Thoracic aorta (tissue), 2 donors: ENCODE measurements around the gene MRGPRF. TPM values are rescaled to one million over a fixed set of nuclear protein-coding genes. Genes with fewer than 3 reads are reported as not detected.

Experiments used
- ATAC-seq: fragments of 150-250 bp; one replicate; pipeline ENCODE4 v1.8.0; 2017; ENCODE audit warnings: low read depth; ENCODE audit not compliant: insufficient number of reproducible peaks, low FRiP score
- DNase-seq: peaks from one replicate; pipeline ENCODE4 v3.0.0-alpha.2; 2020; ENCODE audit warnings: low spot score
- H3K27ac ChIP-seq, 2 donors: fragments of 200-600 bp; sonication (generic); 1 replicate in 1 of 2; 2 replicates in 1 of 2; pipeline ENCODE4 v1.5.1; 2016; ENCODE audit warnings: mild to moderate bottlenecking in 2 of 2, moderate library complexity in 2 of 2
- H3K27me3 ChIP-seq: fragments of 200-600 bp; sonication (generic); replicated peaks from 2 replicates; pipeline ENCODE4 v1.6.0; 2016; ENCODE audit warnings: mild to moderate bottlenecking; ENCODE audit not compliant: insufficient read depth
- H3K36me3 ChIP-seq: fragments of 200-600 bp; sonication (generic); one replicate; pipeline ENCODE4 v1.5.1; 2016
- H3K4me1 ChIP-seq, 2 donors: fragments of 200-600 bp; sonication (generic); 1 replicate in 1 of 2; 2 replicates in 1 of 2; pipeline versions ENCODE4 v1.5.1 to v1.6.0; 2016; ENCODE audit warnings: low read depth in 2 of 2, mild to moderate bottlenecking in 1 of 2; ENCODE audit not compliant: control insufficient read depth in 1 of 2
- H3K4me3 ChIP-seq: fragments of 200-600 bp; sonication (generic); 2 replicates; pipeline ENCODE4 v1.5.1; 2016; ENCODE audit warnings: mild to moderate bottlenecking
- H3K9me3 ChIP-seq: fragments of 200-600 bp; sonication (generic); 2 replicates; pipeline ENCODE4 v1.5.1; 2016
- CTCF ChIP-seq: fragments of 200-600 bp; sonication (generic); IDR thresholded peaks from one replicate; pipeline ENCODE4 v1.5.1; 2019; ENCODE audit warnings: antibody characterized with exemption
- total RNA-seq, 2 donors: library from RNA; depleted of rRNA; stranded (reverse); fragments of >200 nt; gene quantifications; one replicate each; pipeline versions ENCODE4 v1.1.0 to v1.2.3, GENCODE V29; 2016

The MRGPRF gene
- total RNA-seq, 2 donors from 2014 or later = 67.5 to 171 TPM

DNA sequence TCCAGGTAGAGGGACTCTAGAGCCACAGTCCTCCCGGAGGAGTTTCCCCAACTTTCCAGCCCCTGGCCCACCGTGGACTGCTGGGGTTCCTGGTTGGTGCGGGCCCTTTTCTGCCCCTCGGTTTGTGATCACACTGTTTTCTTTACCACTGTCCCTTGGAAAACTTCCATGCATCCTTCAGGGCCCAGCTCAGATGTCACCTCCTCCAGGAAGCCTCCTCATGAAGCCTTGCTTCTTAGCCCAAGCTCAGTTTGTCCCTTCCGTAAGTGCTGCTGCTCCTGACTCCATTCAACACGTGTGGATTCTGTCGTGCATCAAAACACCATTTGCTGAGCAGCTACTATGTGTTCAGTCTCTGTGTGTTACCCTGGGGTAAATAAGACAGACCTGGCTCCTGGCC, 19.8 kb upstream of the MRGPRF start:
- Histone ChIP-seq H3K4me1 (peaks cover 11 to 19% of the 10 kb centered on the region in 2 donors), H3K36me3 (no peaks in the 10 kb centered on the region), H3K27ac (no peak overlapping the region), H3K27me3 (no peaks in the 10 kb centered on the region), H3K4me3 (no peak overlapping the region), H3K9me3 (no peaks in the 10 kb centered on the region)
- ATAC-seq (no peak), DNase-seq (no peak)
- TF ChIP-seq CTCF = no peak

DNA sequence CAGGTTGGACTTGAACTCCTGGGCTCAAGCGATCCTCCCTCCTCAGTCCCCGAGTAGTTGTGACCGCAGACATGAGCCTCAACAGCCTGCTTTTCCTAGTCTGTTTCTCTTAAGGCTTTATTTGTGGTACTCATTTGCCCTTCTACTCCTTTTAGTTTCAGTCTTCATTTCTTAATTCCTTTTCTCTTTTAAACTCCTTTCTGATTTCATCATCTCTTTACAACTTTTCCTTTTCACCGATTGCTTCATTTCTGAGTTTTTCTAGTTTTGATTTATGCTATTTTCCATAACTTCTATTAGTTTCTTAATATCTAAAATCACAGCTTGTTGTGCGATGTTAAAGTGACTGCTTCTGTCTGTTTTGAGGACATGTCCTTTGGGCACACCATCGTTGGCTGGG, 17.3 kb upstream of the MRGPRF start:
- H3K36me3 ChIP-seq = no peaks in the 10 kb centered on the region
- ATAC-seq = no peak
- no peak for DNase-seq
- H3K27me3 ChIP-seq = no peaks in the 10 kb centered on the region
- H3K4me3 ChIP-seq = no peak overlapping the region
- H3K27ac ChIP-seq = no peak overlapping the region
- no peak for TF ChIP-seq CTCF
- no peaks in the 10 kb centered on the region for H3K9me3 ChIP-seq
- peaks cover 2 to 4% of the 10 kb centered on the region in 2 donors for H3K4me1 ChIP-seq

GRCh38 chr11:69027704-69028372, 14.8 kb upstream of the MRGPRF start:
- no peak for TF ChIP-seq CTCF
- H3K4me3 ChIP-seq = no peak overlapping the region
- H3K36me3 ChIP-seq = no peaks in the 10 kb centered on the region
- no peak for ATAC-seq
- no peaks in the 10 kb centered on the region for H3K4me1 ChIP-seq
- H3K9me3 ChIP-seq = no peaks in the 10 kb centered on the region
- no peaks in the 10 kb centered on the region for H3K27me3 ChIP-seq
- H3K27ac ChIP-seq = no peak overlapping the region
- DNase-seq = no peak

DNA sequence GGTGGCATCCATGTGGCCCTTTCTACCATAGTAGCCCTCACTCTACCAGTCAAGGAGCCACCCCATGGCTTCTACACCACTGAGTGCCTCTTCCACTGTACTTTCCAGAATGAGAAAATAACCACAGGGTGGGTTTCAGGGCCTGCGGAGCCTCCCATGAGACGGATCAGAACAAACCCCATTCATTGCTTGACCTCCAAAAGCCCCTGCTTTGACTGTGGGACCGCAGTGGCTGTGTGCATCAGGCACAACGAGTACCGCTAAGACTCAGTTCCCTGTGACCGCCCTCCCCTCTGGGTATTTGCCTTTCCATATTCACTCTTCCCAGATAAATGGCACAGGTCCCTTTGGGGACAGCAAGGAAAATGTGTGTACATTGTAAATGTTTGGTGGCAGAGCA, 11.5 kb upstream of the MRGPRF start:
- Histone ChIP-seq H3K4me3 (no peak overlapping the region), H3K27ac (no peak overlapping the region), H3K4me1 (peaks cover 0 to 8% of the 10 kb centered on the region in 2 donors), H3K9me3 (no peaks in the 10 kb centered on the region), H3K36me3 (no peaks in the 10 kb centered on the region), H3K27me3 (no peaks in the 10 kb centered on the region)
- no peak for TF ChIP-seq CTCF
- no peak for ATAC-seq
- DNase-seq = no peak

DNA sequence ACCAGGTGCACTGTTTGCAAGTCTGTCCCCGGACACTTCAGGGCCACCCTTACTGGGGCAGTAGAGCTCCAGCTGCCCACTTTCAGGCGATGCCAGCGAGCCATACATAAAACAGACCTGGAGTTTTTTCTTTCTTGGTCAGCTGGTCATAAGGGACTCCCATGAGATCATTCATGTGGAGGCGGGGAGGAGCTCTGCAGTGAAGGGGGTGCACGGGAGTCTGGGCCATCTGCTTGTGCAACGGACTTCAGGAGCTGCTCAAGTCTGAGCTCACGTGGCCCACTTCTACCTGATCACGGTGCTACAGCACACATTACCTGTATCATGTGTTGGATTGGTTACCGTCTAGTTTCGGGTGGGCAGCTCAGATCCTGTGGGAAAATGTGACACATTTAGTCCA, 9.2 kb upstream of the MRGPRF start:
- H3K9me3 ChIP-seq = no peaks in the 10 kb centered on the region
- ATAC-seq (no peak), DNase-seq (no peak)
- H3K36me3 ChIP-seq = no peaks in the 10 kb centered on the region
- H3K4me3 ChIP-seq = no peak overlapping the region
- H3K4me1 ChIP-seq = peaks cover 4 to 23% of the 10 kb centered on the region in 2 donors
- H3K27me3 ChIP-seq = no peaks in the 10 kb centered on the region
- no peak for TF ChIP-seq CTCF
- no peak overlapping the region for H3K27ac ChIP-seq
